Endothelial cell (in vitro differentiated cells): ENCODE results near the gene RGS7BP. TPM values are rescaled to one million over a fixed set of nuclear protein-coding genes. Genes with fewer than 3 reads are reported as not detected.

Experiments used
- DNase-seq: peaks from one replicate; pipeline ENCODE4 v3.0.0; 2021; ENCODE audit warnings: low spot score
- H3K27ac Mint-ChIP-seq: one replicate; pipeline ENCODE4 v1.8.0; 2021; ENCODE audit warnings: mixed read lengths, inconsistent platforms; ENCODE audit not compliant: unreplicated experiment
- H3K27me3 Mint-ChIP-seq: one replicate; pipeline ENCODE4 v1.8.0; 2021; ENCODE audit warnings: mild to moderate bottlenecking, moderate library complexity, mixed read lengths, inconsistent platforms; ENCODE audit not compliant: unreplicated experiment
- H3K36me3 Mint-ChIP-seq: one replicate; pipeline ENCODE4 v1.8.0; 2021; ENCODE audit warnings: mild to moderate bottlenecking, low read depth, mixed read lengths, inconsistent platforms; ENCODE audit not compliant: unreplicated experiment
- H3K4me1 Mint-ChIP-seq: one replicate; pipeline ENCODE4 v1.8.0; 2021; ENCODE audit warnings: mild to moderate bottlenecking, mixed read lengths, inconsistent platforms; ENCODE audit not compliant: unreplicated experiment
- H3K4me3 Mint-ChIP-seq: one replicate; pipeline ENCODE4 v1.8.0; 2021; ENCODE audit warnings: mild to moderate bottlenecking, mixed read lengths, inconsistent platforms; ENCODE audit not compliant: unreplicated experiment
- H3K9me3 Mint-ChIP-seq: one replicate; pipeline ENCODE4 v1.8.0; 2021; ENCODE audit warnings: mixed read lengths, inconsistent platforms; ENCODE audit not compliant: unreplicated experiment
- CTCF ChIP-seq: fragments of 200-600 bp; sonication (generic); IDR thresholded peaks from one replicate; pipeline ENCODE4 v1.5.0; 2021; ENCODE audit warnings: antibody characterized with exemption; ENCODE audit not compliant: unreplicated experiment
- total RNA-seq: library from RNA; stranded (reverse); fragmentation: NEBNext Ultra II Directional; extraction: Animal tissue kit (Norgen Biotek cat#: 25700); gene quantifications from one replicate; pipeline ENCODE4 v1.2.1, GENCODE V29; 2021; ENCODE audit not compliant: unreplicated experiment

The RGS7BP gene
- total RNA-seq, 1 donor from 2014 or later, result 0.23 TPM

GRCh38 chr5:64646169-64646568 is 140.4 kb downstream of the RGS7BP start:
- Mint-ChIP-seq H3K27me3 (no peaks in the 10 kb centered on the region), H3K4me3 (no peak overlapping the region)
- TF ChIP-seq CTCF, result no peak

GRCh38 chr5:64649512-64649911 is 143.7 kb downstream of the RGS7BP start:
- H3K27me3 Mint-ChIP-seq, result no peaks in the 10 kb centered on the region
- no peaks in the 10 kb centered on the region for H3K4me1 Mint-ChIP-seq
- no peak overlapping the region for H3K27ac Mint-ChIP-seq
- H3K9me3 Mint-ChIP-seq, result no peaks in the 10 kb centered on the region
- TF ChIP-seq CTCF, result no peak
- H3K4me3 Mint-ChIP-seq, result no peak overlapping the region
- no peak for DNase-seq
- peaks cover 3% of the 10 kb centered on the region for H3K36me3 Mint-ChIP-seq

More at GRCh38 chr5:64646169-64646568, 140.4 kb downstream of the RGS7BP start:
- Mint-ChIP-seq H3K27ac (no peak overlapping the region), H3K9me3 (no peaks in the 10 kb centered on the region), H3K36me3 (no peaks in the 10 kb centered on the region), H3K4me1 (no peaks in the 10 kb centered on the region)
- DNase-seq, result no peak

- peaks cover 3% of the 10 kb centered on the region for H3K36me3 Mint-ChIP-seq
- no peaks in the 10 kb centered on the region for H3K27me3 Mint-ChIP-seq
Measured at GRCh38 chr5:64653766-64654560, 148.1 kb downstream of the RGS7BP start.

GRCh38 chr5:64654561-64654938 is 148.7 kb downstream of the RGS7BP start:
- no peak for TF ChIP-seq CTCF

More at GRCh38 chr5:64653766-64654560, 148.1 kb downstream of the RGS7BP start:
- no peak overlapping the region for H3K4me3 Mint-ChIP-seq
- H3K4me1 Mint-ChIP-seq, result no peaks in the 10 kb centered on the region
- TF ChIP-seq CTCF, result no peak
- no peak for DNase-seq
- H3K9me3 Mint-ChIP-seq, result no peaks in the 10 kb centered on the region
- no peak overlapping the region for H3K27ac Mint-ChIP-seq

GRCh38 chr5:64655596-64655995 is 149.8 kb downstream of the RGS7BP start:
- peaks cover 3% of the 10 kb centered on the region for H3K36me3 Mint-ChIP-seq
- no peaks in the 10 kb centered on the region for H3K27me3 Mint-ChIP-seq
- no peak overlapping the region for H3K27ac Mint-ChIP-seq
- TF ChIP-seq CTCF, result no peak
- no peaks in the 10 kb centered on the region for H3K4me1 Mint-ChIP-seq
- DNase-seq, result no peak
- H3K9me3 Mint-ChIP-seq, result no peaks in the 10 kb centered on the region
- H3K4me3 Mint-ChIP-seq, result no peak overlapping the region

More at GRCh38 chr5:64654561-64654938, 148.7 kb downstream of the RGS7BP start:
- no peaks in the 10 kb centered on the region for H3K27me3 Mint-ChIP-seq
- no peak overlapping the region for H3K4me3 Mint-ChIP-seq
- H3K4me1 Mint-ChIP-seq, result no peaks in the 10 kb centered on the region
- no peak for DNase-seq
- peaks cover 3% of the 10 kb centered on the region for H3K36me3 Mint-ChIP-seq
- H3K27ac Mint-ChIP-seq, result no peak overlapping the region
- H3K9me3 Mint-ChIP-seq, result no peaks in the 10 kb centered on the region
